ENCODE data around the gene MAN2A2. TPM values are rescaled to one million over a fixed set of nuclear protein-coding genes. Genes with fewer than 3 reads are reported as not detected.

MAN2A2 gene
- total and polyA plus RNA-seq, 9 of the 15 experiments (the other 6 are each of a cell fraction or from before 2014, with no cell fraction given) = 7.3 to 151 (median 43.4) TPM

GRCh38 chr15:90895571-90896117 lies 7.5 kb upstream of the MAN2A2 start (continued):
- TF ChIP-seq SRSF7 (optimal IDR thresholded peaks at IDR 0.05; ENCODE audit: low read depth, low read length) (no peak), HDAC1 (IDR thresholded peaks at IDR 0.05) (peak in 1 of 2 experiments; percentile 58; a peak in 1 of 4 replicates), CEBPG (CRISPR knock-in tag; IDR thresholded peaks at IDR 0.05) (no peak), CEBPG (tag; conservative IDR thresholded peaks at IDR 0.05 in 1 of 2, IDR thresholded peaks at IDR 0.05 in 1 of 2) (no peak), ZNF445 (CRISPR knock-in tag; IDR thresholded peaks at IDR 0.05; ENCODE audit: low read depth) (no peak), MYC (IDR thresholded peaks at IDR 0.05; ENCODE audit: low read depth, low read length) (peak; percentile 46; the same call in 1 of the 2 replicates), MYC (CRISPR knock-in tag; IDR thresholded peaks at IDR 0.05; ENCODE audit: borderline replicate concordance, low read depth) (no peak), CBFB (CRISPR knock-in tag; IDR thresholded peaks at IDR 0.05) (no peak), CBFA2T2 (conservative IDR thresholded peaks at IDR 0.05) (peak; percentile 67), YBX1 (IDR thresholded peaks at IDR 0.05) (no peak), NFATC3 (IDR thresholded peaks at IDR 0.05) (no peak), ZNF263 (CRISPR knock-in tag; IDR thresholded peaks at IDR 0.05; ENCODE audit: borderline replicate concordance) (peak; percentile 53; the same call in 1 of the 2 replicates), PHTF2 (CRISPR knock-in tag; IDR thresholded peaks at IDR 0.05) (no peak), ZBTB26 (CRISPR knock-in tag; IDR thresholded peaks at IDR 0.05) (no peak), CLOCK (CRISPR knock-in tag; IDR thresholded peaks at IDR 0.05; ENCODE audit: borderline replicate concordance) (no peak), ZC3H11A (IDR thresholded peaks at IDR 0.05; ENCODE audit: low read depth, low read length) (no peak), ZNF695 (CRISPR knock-in tag; IDR thresholded peaks at IDR 0.05) (no peak), ARNT (IDR thresholded peaks at IDR 0.05) (no peak), BACH1 (tag; IDR thresholded peaks at IDR 0.05) (no peak), POU5F1 (IDR thresholded peaks at IDR 0.05; ENCODE audit: borderline replicate concordance, low read depth, low read length, partially characterized antibody) (no peak), C11orf30 (IDR thresholded peaks at IDR 0.05; ENCODE audit: low read depth) (no peak), SMAD3 (CRISPR knock-in tag; conservative IDR thresholded peaks at IDR 0.05) (no peak), HDAC6 (IDR thresholded peaks at IDR 0.05; ENCODE audit: low read depth, low read length) (no peak), KLF6 (CRISPR knock-in tag; IDR thresholded peaks at IDR 0.05; ENCODE audit: borderline replicate concordance) (no peak), TFE3 (CRISPR knock-in tag; IDR thresholded peaks at IDR 0.05) (no peak), NFYB (IDR thresholded peaks at IDR 0.05; ENCODE audit: extremely low read depth, insufficient read length) (no peak)
